ENCODE measurements around the gene CCDC78. TPM values are rescaled to one million over a fixed set of nuclear protein-coding genes. Genes with fewer than 3 reads are reported as not detected.

The CCDC78 gene
- total and polyA plus RNA-seq, 2 of the 13 experiments (the other 11 are each of a cell fraction or from before 2014, with no cell fraction given), result 0.53 to 1.5 TPM

DNA sequence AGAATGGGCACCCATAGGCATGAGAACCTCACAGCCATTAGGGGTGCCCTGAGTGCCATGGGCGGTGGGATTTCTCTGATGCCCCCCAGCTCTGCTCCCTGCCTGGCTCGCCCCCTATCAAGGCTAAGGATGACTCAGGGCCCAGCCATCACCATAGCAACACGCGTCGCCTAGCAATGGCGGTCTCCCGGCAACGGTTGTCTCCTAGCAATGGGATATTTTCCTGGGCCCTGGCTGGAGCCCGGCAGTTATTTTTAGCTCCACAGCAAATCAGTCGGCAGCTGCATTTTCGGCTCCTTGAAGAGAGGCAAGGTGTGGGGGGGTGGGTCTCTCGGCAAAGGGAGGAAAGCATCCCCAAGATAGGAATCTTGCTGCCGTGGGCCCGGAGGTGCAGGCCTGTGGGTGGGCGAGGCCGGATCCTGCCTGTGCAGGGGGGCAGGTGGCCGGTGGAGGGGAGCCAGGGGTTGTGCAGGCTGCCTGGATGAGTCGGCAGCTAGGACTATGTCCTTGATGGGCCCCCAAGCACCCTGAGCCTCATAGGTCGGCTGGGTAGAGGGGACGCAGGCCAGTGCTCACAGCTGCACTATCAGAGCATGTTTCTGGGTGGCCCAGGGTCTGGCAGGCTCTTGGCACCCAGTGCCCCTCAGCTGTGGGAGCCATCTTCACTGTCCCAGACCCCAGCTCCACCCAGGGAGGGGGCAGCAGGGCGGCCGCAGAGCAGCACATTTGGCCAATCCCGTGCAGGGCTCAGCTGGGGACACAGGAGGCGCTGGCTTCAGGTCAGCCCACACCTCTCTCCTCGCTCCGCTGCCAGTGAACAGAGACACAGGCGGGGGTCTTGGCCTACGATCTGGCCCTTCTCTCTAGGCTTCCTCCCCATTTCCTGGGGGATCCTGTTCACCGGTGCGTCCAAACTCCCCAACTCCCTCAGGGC is 16.4 kb downstream of the CCDC78 start (continued):
- TF ChIP-seq, protein P1, sequence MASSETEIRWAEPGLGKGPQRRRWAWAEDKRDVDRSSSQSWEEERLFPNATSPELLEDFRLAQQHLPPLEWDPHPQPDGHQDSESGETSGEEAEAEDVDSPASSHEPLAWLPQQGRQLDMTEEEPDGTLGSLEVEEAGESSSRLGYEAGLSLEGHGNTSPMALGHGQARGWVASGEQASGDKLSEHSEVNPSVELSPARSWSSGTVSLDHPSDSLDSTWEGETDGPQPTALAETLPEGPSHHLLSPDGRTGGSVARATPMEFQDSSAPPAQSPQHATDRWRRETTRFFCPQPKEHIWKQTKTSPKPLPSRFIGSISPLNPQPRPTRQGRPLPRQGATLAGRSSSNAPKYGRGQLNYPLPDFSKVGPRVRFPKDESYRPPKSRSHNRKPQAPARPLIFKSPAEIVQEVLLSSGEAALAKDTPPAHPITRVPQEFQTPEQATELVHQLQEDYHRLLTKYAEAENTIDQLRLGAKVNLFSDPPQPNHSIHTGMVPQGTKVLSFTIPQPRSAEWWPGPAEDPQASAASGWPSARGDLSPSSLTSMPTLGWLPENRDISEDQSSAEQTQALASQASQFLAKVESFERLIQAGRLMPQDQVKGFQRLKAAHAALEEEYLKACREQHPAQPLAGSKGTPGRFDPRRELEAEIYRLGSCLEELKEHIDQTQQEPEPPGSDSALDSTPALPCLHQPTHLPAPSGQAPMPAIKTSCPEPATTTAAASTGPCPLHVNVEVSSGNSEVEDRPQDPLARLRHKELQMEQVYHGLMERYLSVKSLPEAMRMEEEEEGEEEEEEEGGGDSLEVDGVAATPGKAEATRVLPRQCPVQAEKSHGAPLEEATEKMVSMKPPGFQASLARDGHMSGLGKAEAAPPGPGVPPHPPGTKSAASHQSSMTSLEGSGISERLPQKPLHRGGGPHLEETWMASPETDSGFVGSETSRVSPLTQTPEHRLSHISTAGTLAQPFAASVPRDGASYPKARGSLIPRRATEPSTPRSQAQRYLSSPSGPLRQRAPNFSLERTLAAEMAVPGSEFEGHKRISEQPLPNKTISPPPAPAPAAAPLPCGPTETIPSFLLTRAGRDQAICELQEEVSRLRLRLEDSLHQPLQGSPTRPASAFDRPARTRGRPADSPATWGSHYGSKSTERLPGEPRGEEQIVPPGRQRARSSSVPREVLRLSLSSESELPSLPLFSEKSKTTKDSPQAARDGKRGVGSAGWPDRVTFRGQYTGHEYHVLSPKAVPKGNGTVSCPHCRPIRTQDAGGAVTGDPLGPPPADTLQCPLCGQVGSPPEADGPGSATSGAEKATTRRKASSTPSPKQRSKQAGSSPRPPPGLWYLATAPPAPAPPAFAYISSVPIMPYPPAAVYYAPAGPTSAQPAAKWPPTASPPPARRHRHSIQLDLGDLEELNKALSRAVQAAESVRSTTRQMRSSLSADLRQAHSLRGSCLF (CRISPR knock-in tag; IDR thresholded peaks at IDR 0.05; ENCODE audit: borderline replicate concordance), result no peak
- TF ChIP-seq STAG1 (CRISPR knock-in tag; IDR thresholded peaks at IDR 0.05) (no peak), ZNF737 (CRISPR knock-in tag; IDR thresholded peaks at IDR 0.05; ENCODE audit: borderline replicate concordance) (no peak), KDM3A (CRISPR knock-in tag; IDR thresholded peaks at IDR 0.05; ENCODE audit: low read depth) (no peak)
- TF ChIP-seq, protein P2, sequence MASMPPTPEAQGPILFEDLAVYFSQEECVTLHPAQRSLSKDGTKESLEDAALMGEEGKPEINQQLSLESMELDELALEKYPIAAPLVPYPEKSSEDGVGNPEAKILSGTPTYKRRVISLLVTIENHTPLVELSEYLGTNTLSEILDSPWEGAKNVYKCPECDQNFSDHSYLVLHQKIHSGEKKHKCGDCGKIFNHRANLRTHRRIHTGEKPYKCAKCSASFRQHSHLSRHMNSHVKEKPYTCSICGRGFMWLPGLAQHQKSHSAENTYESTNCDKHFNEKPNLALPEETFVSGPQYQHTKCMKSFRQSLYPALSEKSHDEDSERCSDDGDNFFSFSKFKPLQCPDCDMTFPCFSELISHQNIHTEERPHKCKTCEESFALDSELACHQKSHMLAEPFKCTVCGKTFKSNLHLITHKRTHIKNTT (CRISPR knock-in tag; IDR thresholded peaks at IDR 0.05), result no peak
- TF ChIP-seq, protein P3, sequence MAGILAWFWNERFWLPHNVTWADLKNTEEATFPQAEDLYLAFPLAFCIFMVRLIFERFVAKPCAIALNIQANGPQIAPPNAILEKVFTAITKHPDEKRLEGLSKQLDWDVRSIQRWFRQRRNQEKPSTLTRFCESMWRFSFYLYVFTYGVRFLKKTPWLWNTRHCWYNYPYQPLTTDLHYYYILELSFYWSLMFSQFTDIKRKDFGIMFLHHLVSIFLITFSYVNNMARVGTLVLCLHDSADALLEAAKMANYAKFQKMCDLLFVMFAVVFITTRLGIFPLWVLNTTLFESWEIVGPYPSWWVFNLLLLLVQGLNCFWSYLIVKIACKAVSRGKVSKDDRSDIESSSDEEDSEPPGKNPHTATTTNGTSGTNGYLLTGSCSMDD (CRISPR knock-in tag; IDR thresholded peaks at IDR 0.05), result no peak
- TF ChIP-seq, protein P4, sequence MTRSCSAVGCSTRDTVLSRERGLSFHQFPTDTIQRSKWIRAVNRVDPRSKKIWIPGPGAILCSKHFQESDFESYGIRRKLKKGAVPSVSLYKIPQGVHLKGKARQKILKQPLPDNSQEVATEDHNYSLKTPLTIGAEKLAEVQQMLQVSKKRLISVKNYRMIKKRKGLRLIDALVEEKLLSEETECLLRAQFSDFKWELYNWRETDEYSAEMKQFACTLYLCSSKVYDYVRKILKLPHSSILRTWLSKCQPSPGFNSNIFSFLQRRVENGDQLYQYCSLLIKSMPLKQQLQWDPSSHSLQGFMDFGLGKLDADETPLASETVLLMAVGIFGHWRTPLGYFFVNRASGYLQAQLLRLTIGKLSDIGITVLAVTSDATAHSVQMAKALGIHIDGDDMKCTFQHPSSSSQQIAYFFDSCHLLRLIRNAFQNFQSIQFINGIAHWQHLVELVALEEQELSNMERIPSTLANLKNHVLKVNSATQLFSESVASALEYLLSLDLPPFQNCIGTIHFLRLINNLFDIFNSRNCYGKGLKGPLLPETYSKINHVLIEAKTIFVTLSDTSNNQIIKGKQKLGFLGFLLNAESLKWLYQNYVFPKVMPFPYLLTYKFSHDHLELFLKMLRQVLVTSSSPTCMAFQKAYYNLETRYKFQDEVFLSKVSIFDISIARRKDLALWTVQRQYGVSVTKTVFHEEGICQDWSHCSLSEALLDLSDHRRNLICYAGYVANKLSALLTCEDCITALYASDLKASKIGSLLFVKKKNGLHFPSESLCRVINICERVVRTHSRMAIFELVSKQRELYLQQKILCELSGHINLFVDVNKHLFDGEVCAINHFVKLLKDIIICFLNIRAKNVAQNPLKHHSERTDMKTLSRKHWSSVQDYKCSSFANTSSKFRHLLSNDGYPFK (CRISPR knock-in tag; IDR thresholded peaks at IDR 0.05; ENCODE audit: borderline replicate concordance), result no peak
- TF ChIP-seq, protein P5, sequence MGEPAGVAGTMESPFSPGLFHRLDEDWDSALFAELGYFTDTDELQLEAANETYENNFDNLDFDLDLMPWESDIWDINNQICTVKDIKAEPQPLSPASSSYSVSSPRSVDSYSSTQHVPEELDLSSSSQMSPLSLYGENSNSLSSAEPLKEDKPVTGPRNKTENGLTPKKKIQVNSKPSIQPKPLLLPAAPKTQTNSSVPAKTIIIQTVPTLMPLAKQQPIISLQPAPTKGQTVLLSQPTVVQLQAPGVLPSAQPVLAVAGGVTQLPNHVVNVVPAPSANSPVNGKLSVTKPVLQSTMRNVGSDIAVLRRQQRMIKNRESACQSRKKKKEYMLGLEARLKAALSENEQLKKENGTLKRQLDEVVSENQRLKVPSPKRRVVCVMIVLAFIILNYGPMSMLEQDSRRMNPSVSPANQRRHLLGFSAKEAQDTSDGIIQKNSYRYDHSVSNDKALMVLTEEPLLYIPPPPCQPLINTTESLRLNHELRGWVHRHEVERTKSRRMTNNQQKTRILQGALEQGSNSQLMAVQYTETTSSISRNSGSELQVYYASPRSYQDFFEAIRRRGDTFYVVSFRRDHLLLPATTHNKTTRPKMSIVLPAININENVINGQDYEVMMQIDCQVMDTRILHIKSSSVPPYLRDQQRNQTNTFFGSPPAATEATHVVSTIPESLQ (CRISPR knock-in tag; conservative IDR thresholded peaks at IDR 0.05), result no peak
